GM12892 (cell line): ENCODE data around the gene FAM47E.
A peak's percentile ranks its signal among the peaks of the same experiment; 100 is the strongest.

ENCODE experiments used
- DNase-seq: peaks from one replicate; pipeline ENCODE4 v3.0.0; 2011; ENCODE audit not compliant: insufficient read length
- FAIRE-seq: peaks from 2 replicates; lab custom pipeline; 2011; peaks lifted over from hg19 to GRCh38; lab: Jason Lieb, UNC
- POLR2A ChIP-seq: IDR thresholded peaks from 2 replicates; pipeline ENCODE4 v1.6.1; 2011; ENCODE audit warnings: low read depth, low read length, control low read depth
- POLR2AphosphoS5 ChIP-seq: IDR thresholded peaks from 2 replicates; pipeline ENCODE4 v1.6.1; 2011; ENCODE audit warnings: low read depth, low read length, control low read depth
- TAF1 ChIP-seq: IDR thresholded peaks from 2 replicates; pipeline ENCODE4 v1.6.1; 2011; ENCODE audit warnings: low read depth, mild to moderate bottlenecking, control low read depth, low read length, borderline replicate concordance

Gene FAM47E

GRCh38 chr4:76292730-76293129, 41.2 kb downstream of the FAM47E start:
- FAIRE-seq: no peak
- TF ChIP-seq POLR2AphosphoS5: no peak
- TF ChIP-seq POLR2A: no peak
- no peak for TF ChIP-seq TAF1
- no peak for DNase-seq

- TF ChIP-seq POLR2A (no peak), TAF1 (no peak), POLR2AphosphoS5 (no peak)
- DNase-seq (no peak), FAIRE-seq (no peak)
Measured at GRCh38 chr4:76293772-76294171, 42.3 kb downstream of the FAM47E start.

DNA sequence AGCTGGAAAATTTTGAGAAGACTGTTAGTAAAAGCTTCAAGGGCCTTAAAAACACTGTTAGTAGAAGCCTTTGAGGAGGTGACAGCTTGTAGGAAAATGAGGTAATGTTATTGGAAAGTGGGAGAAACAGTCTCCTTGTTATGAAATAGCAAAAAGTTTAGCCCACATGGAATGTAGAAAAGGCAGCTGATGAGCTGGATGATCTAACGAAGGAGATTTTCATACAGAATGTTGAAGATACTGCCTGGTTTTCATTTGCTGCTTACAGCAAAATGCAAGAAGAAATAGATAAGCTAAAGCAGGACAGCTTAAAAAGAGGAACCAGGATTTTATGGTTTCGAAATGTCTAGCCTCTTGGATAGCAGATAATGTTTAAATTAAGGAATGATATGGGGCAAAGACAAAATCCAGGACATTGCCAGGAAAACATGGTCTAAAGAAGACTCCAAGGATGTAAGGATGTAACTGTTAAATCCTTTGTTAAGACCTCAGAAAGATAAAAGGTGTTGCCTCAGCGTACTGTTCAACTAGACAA, 44.8 kb downstream of the FAM47E start:
- FAIRE-seq: no peak
- no peak for DNase-seq
- TF ChIP-seq POLR2AphosphoS5 (no peak), POLR2A (no peak)

DNA sequence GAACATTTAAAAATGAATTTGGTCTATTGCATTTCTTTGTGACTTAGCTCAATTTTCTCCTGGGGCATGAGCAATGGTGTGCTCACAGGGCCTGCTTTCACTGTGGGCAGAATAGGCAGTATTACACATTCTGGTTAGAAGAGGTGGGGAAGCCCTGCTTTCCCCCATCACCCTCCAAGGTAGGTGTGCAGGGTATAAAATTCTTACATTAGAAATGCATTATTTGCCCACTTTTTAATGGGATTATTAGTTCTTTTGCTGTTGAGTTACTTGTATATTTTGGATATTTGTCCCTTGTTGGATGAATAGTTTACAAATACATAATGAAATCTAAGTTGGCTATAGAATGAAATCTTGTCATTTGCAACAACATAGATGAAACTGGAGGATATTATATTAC, 46.7 kb downstream of the FAM47E start:
- DNase-seq (no peak), FAIRE-seq (no peak)
- no peak for TF ChIP-seq TAF1
- TF ChIP-seq POLR2AphosphoS5: no peak
- TF ChIP-seq POLR2A: no peak

- DNase-seq (no peak), FAIRE-seq (no peak)
- TF ChIP-seq TAF1 (no peak), POLR2AphosphoS5 (no peak), POLR2A (no peak)
Measured at GRCh38 chr4:76300012-76300411, 48.5 kb downstream of the FAM47E start.

GRCh38 chr4:76301068-76301774, 49.7 kb downstream of the FAM47E start:
- TF ChIP-seq POLR2AphosphoS5: no peak; the same call in 1 of the 2 replicates
- DNase-seq: peak; percentile 55
- FAIRE-seq: peak; percentile 99

GRCh38 chr4:76301775-76302162, 50.2 kb downstream of the FAM47E start:
- FAIRE-seq: no peak
- TF ChIP-seq POLR2A (no peak), POLR2AphosphoS5 (no peak), TAF1 (no peak)

GRCh38 chr4:76302826-76303438, 51.4 kb downstream of the FAM47E start:
- TF ChIP-seq POLR2AphosphoS5 (no peak), TAF1 (no peak), POLR2A (no peak)
- FAIRE-seq: no peak
- DNase-seq: no peak

More at GRCh38 chr4:76301775-76302162, 50.2 kb downstream of the FAM47E start:
- no peak for DNase-seq

DNA sequence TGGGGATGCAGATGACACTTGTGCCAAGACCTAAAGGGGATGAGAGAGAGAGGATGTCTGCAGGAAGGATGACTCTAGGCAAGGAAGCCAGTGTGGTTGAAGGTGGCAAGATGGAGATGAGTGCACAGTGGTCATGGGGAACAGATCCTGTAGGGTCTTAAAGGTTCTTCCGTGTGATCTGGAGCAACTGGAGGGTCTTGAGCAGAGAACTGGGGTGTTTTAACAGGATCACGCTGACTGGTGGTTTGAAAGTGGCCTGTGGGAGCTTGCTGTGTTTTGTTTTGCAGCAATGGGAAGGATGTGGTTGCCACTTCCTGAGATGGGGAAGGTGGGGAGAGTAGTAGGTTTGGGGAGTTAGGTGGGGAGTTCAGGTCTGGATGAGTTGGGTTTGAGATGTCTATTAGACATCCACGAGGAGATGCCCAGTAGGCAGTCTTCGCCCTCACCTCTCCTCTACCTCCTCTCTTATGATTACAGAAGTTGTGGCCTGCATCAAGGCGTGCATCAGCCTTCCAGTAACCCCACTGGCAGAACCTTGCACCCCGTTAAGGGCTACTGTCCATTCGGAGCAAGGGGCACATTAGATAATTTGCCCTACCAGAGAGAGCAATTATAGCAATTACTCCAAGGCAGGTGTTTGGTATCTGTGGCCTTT, 53.6 kb downstream of the FAM47E start:
- DNase-seq (no peak), FAIRE-seq (no peak)

GRCh38 chr4:76305971-76306881, 54.7 kb downstream of the FAM47E start, which contains the start of gene STBD1:
Gene STBD1 (plus strand): TSS chr4:76306733. CDS start chr4:76306770, 37 bp downstream.
- no peak for TF ChIP-seq POLR2AphosphoS5
- no peak for TF ChIP-seq POLR2A
- TF ChIP-seq TAF1: no peak
- peak; percentile 9 for FAIRE-seq
- peak; percentile 27 for DNase-seq

More for the DNA sequence above, 53.6 kb downstream of the FAM47E start:
- no peak for TF ChIP-seq POLR2A
- no peak for TF ChIP-seq POLR2AphosphoS5
